LoVo (cell line): ENCODE measurements around the gene SLC7A4.
"Not testable (repeated sequence)": the region's sequence is repeated elsewhere in the genome, so short reads cannot be mapped to it uniquely, and the experiment has no call there.

Experiments used
- DNase-seq: peaks from one replicate; pipeline ENCODE4 v3.0.0-alpha.2; 2016; ENCODE audit warnings: low spot score

The SLC7A4 gene

GRCh38 chr22:21020802-21021429 lies 11.4 kb downstream of the SLC7A4 start:
- no peak for DNase-seq

- DNase-seq = no peak
Measured at GRCh38 chr22:21018314-21018713, 14.0 kb downstream of the SLC7A4 start.

GRCh38 chr22:21016644-21017420 lies 15.5 kb downstream of the SLC7A4 start:
- no peak for DNase-seq

- no peak for DNase-seq
Measured at GRCh38 chr22:21015466-21016006, 16.8 kb downstream of the SLC7A4 start.

GRCh38 chr22:21014726-21015465 lies 17.5 kb downstream of the SLC7A4 start, which contains the start of gene P2RX6:
TSS of gene P2RX6 (plus strand) at chr22:21015165. CDS start at chr22:21015175, 10 bp downstream.
- no peak for DNase-seq

GRCh38 chr22:21014202-21014725 lies 18.1 kb downstream of the SLC7A4 start:
- peak; percentile 66 for DNase-seq

- no peak for DNase-seq
Measured at GRCh38 chr22:21013657-21014201, 18.6 kb downstream of the SLC7A4 start.

GRCh38 chr22:21012446-21013407 lies 19.6 kb downstream of the SLC7A4 start:
- no peak for DNase-seq

- DNase-seq = no peak
Measured at GRCh38 chr22:21010426-21011113, 21.8 kb downstream of the SLC7A4 start.

GRCh38 chr22:21009638-21010425 lies 22.5 kb downstream of the SLC7A4 start:
- peak; percentile 25 for DNase-seq

- DNase-seq = not testable (repeated sequence)
Measured at GRCh38 chr22:21009208-21009607, 23.2 kb downstream of the SLC7A4 start.

- no peak for DNase-seq
Measured at GRCh38 chr22:21003782-21004181, 28.6 kb downstream of the SLC7A4 start.

- peak; percentile 96 for DNase-seq
Measured at GRCh38 chr22:21001601-21002325, 30.6 kb downstream of the SLC7A4 start, which contains the start of gene THAP7. TSS of gene THAP7 (minus strand) at chr22:21002118. CDS start at chr22:21001911, 207 bp downstream.

GRCh38 chr22:21000987-21001600 lies 31.3 kb downstream of the SLC7A4 start:
- no peak for DNase-seq

- no peak for DNase-seq
Measured at GRCh38 chr22:21000207-21000986, 32.0 kb downstream of the SLC7A4 start.

GRCh38 chr22:20999350-21000206 lies 32.8 kb downstream of the SLC7A4 start:
- no peak for DNase-seq
